GM21447 (cell line): ENCODE data around the gene NR2C2.

ENCODE experiments used
- ATAC-seq: cut with Tn5 transposase; IDR thresholded peaks from one replicate; pipeline ENCODE4 v1.9.1; 2021; ENCODE audit not compliant: unreplicated experiment

NR2C2 gene

GRCh38 chr3:14921034-14921616 lies 26.3 kb upstream of the NR2C2 start:
- ATAC-seq, result peak; percentile 67

- no peak for ATAC-seq
These were observed 25.3 kb upstream of the NR2C2 start for GRCh38 chr3:14921811-14922705.

GRCh38 chr3:14922863-14923262 lies 24.5 kb upstream of the NR2C2 start:
- ATAC-seq, result no peak

GRCh38 chr3:14923476-14923875 lies 23.9 kb upstream of the NR2C2 start:
- ATAC-seq, result no peak

- ATAC-seq, result no peak
These were observed 21.4 kb upstream of the NR2C2 start for GRCh38 chr3:14925729-14926591.

- no peak for ATAC-seq
These were observed 20.8 kb upstream of the NR2C2 start for GRCh38 chr3:14926592-14926991.

GRCh38 chr3:14927308-14927707 lies 20.1 kb upstream of the NR2C2 start:
- no peak for ATAC-seq

- ATAC-seq, result no peak
These were observed 17.9 kb upstream of the NR2C2 start for GRCh38 chr3:14929310-14930074.

- ATAC-seq, result no peak
These were observed 13.5 kb upstream of the NR2C2 start for GRCh38 chr3:14933820-14934425.

GRCh38 chr3:14935592-14936345 lies 11.6 kb upstream of the NR2C2 start:
- no peak for ATAC-seq

GRCh38 chr3:14938954-14939353 lies 8.4 kb upstream of the NR2C2 start:
- ATAC-seq, result no peak

GRCh38 chr3:14941871-14942270 lies 5.5 kb upstream of the NR2C2 start:
- ATAC-seq, result no peak

- peak; percentile 34 for ATAC-seq
These were observed 4.3 kb upstream of the NR2C2 start for GRCh38 chr3:14943042-14943441.

- no peak for ATAC-seq
These were observed 1.1 kb upstream of the NR2C2 start for GRCh38 chr3:14946236-14946635.

- ATAC-seq, result no peak
These were observed 664 bp upstream of the NR2C2 start for GRCh38 chr3:14946739-14947099.

GRCh38 chr3:14947886-14948608 lies 664 bp downstream of the NR2C2 start:
- peak; percentile 86 for ATAC-seq

GRCh38 chr3:14948609-14949038 lies 1.2 kb downstream of the NR2C2 start:
- ATAC-seq, result no peak

GRCh38 chr3:14949126-14949525 lies 1.7 kb downstream of the NR2C2 start:
- ATAC-seq, result no peak

- ATAC-seq, result no peak
These were observed 2.9 kb downstream of the NR2C2 start for GRCh38 chr3:14950274-14950673.
